HFFc6 (cell line): ENCODE data around the gene ARHGAP23. TPM values are rescaled to one million over a fixed set of nuclear protein-coding genes. Genes with fewer than 3 reads are reported as not detected.

Experiments
- DNase-seq: peaks from one replicate; pipeline ENCODE4 v3.0.0-alpha.2; 2018
- H3K27ac Mint-ChIP-seq: 2 replicates; pipeline ENCODE4 v1.8.0; 2020; ENCODE audit warnings: mild to moderate bottlenecking, mixed read lengths
- H3K27me3 Mint-ChIP-seq: 2 replicates; pipeline ENCODE4 v1.8.0; 2021; ENCODE audit warnings: mild to moderate bottlenecking, moderate library complexity, mixed read lengths; ENCODE audit not compliant: insufficient read depth
- H3K36me3 Mint-ChIP-seq: 2 replicates; pipeline ENCODE4 v1.8.0; 2021; ENCODE audit warnings: low read depth, mixed read lengths
- H3K4me1 Mint-ChIP-seq: 2 replicates; pipeline ENCODE4 v1.8.0; 2020; ENCODE audit warnings: low read depth, mixed read lengths
- H3K4me3 Mint-ChIP-seq: 2 replicates; pipeline ENCODE4 v1.8.0; 2020; ENCODE audit warnings: mild to moderate bottlenecking, moderate library complexity, mixed read lengths
- H3K9me3 Mint-ChIP-seq: 2 replicates; pipeline ENCODE4 v1.8.0; 2020; ENCODE audit warnings: mild to moderate bottlenecking, mixed read lengths
- total RNA-seq, 6 experiments: library from RNA; stranded (reverse); fragmentation: NEBNext Ultra II Directional; extraction: Animal tissue kit (Norgen Biotek cat#: 25700); gene quantifications; 2 replicates in 1 of 6; 3 replicates in 5 of 6; pipeline ENCODE4 v1.2.3, GENCODE V29; 2021
- TF ChIP-seq, protein P1 (sequence below): fragments of 200-600 bp; sonication (generic); IDR thresholded peaks from 2 replicates; pipeline ENCODE4 v1.5.0; 2021; ENCODE audit warnings: antibody characterized with exemption, mild to moderate bottlenecking

Gene ARHGAP23
- total RNA-seq, 6 experiments from 2014 or later = 206 to 231 (median 224) TPM

DNA sequence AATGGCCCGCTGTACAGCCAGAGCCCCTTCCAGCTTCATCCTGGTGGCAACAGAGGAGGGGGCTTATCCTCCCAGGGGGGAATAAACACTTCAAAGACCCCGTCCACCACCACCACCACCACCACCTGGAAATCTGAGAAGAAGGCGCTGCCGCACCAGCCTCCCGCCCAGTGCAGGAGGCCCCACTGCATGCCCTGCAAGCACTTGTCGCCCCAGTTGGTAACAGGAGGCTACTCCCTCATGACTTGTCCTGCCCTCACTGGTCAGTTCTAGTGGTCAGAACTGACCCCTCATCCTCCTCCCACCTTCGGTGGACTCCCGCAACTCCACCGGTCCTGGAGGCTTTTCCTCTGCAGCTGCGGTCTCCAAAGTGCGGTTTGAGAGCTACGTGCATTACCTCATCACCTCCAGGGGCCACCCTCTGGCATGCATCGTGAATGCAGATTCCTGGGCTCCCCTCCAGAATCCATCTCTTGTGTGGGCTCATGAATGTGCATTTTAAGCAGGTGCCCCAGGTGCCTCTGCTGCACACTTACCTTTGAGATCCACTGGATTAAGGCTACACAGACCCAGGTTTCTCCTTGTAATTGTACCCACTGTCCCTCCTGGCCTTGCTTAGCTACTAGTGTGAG, 105.7 kb downstream of the ARHGAP23 start:
- Mint-ChIP-seq H3K27ac (no peak overlapping the region), H3K4me1 (no peaks in the 10 kb centered on the region), H3K27me3 (peaks cover 44% of the 10 kb centered on the region), H3K36me3 (no peaks in the 10 kb centered on the region), H3K9me3 (no peaks in the 10 kb centered on the region), H3K4me3 (no peak overlapping the region)
- no peak for DNase-seq
- TF ChIP-seq, protein P1, sequence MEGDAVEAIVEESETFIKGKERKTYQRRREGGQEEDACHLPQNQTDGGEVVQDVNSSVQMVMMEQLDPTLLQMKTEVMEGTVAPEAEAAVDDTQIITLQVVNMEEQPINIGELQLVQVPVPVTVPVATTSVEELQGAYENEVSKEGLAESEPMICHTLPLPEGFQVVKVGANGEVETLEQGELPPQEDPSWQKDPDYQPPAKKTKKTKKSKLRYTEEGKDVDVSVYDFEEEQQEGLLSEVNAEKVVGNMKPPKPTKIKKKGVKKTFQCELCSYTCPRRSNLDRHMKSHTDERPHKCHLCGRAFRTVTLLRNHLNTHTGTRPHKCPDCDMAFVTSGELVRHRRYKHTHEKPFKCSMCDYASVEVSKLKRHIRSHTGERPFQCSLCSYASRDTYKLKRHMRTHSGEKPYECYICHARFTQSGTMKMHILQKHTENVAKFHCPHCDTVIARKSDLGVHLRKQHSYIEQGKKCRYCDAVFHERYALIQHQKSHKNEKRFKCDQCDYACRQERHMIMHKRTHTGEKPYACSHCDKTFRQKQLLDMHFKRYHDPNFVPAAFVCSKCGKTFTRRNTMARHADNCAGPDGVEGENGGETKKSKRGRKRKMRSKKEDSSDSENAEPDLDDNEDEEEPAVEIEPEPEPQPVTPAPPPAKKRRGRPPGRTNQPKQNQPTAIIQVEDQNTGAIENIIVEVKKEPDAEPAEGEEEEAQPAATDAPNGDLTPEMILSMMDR = no peak

DNA sequence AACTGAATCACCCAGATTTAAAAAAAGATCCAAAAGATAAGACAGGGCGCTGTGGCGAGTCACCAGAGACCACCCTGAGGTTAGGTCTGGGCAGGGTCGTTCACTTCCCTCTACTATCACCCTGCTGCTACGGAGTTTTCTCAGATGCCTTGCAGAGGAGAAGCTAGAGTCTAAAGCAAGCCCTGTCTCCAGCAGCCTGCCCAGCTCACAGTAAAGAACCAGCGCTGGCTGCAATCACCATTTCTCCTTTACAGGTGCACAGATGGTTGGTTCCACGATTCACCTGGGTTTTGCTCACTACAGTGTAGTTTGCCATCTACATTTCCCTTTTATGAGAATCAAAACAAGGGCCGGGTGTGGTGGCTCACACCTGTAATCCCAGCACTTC, 106.2 kb downstream of the ARHGAP23 start:
- no peaks in the 10 kb centered on the region for H3K36me3 Mint-ChIP-seq
- TF ChIP-seq, protein P1 = no peak
- peaks cover 44% of the 10 kb centered on the region for H3K27me3 Mint-ChIP-seq

DNA sequence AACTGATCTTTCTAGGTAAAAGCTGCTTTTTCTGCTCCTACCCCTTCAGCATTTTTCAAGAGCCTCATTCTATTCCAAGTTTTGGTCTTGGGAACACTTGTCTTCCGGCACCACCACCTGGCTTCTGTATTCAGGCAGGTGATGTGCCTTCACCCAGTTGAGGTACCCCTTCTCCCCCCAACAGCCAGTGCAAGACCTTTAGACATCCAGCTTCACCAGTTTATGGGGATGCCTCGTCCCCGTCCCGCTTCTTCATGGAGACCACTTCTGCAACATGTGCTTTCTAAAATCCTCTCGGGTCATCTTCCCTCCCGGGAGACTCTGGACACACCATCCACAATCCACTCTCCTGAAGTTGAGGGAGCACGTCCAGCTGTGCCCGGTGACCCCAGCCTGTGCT, 107.6 kb downstream of the ARHGAP23 start:
- DNase-seq = no peak
- Mint-ChIP-seq H3K27ac (no peak overlapping the region), H3K36me3 (no peaks in the 10 kb centered on the region)

More for the DNA sequence above, 106.2 kb downstream of the ARHGAP23 start:
- DNase-seq = no peak
- Mint-ChIP-seq H3K4me3 (no peak overlapping the region), H3K4me1 (no peaks in the 10 kb centered on the region), H3K9me3 (no peaks in the 10 kb centered on the region), H3K27ac (no peak overlapping the region)

DNA sequence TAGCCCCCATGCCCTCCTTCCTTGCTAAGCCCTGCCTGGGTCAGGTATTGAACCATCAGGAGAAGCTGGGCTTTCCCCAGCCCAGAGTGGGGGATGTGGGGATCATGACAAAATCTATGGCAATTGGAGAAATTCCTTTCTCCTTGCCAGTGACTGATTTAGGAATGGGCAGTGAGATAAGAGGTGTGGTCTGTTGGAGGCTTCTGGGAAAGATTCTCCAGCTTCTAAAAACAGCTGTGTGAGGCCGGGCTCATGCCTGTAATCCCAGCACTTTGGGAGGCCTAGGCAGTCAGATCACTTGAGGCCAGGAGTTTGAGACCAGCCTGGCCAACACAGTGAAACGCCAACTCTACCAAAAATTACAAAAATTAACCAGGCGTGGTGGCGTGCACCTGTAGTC, 108.4 kb downstream of the ARHGAP23 start:
- Mint-ChIP-seq H3K27ac (no peak overlapping the region), H3K36me3 (no peaks in the 10 kb centered on the region), H3K9me3 (no peaks in the 10 kb centered on the region), H3K4me1 (no peaks in the 10 kb centered on the region), H3K27me3 (peaks cover 41% of the 10 kb centered on the region), H3K4me3 (no peak overlapping the region)
- TF ChIP-seq, protein P1 = no peak
- no peak for DNase-seq

More for the DNA sequence above, 107.6 kb downstream of the ARHGAP23 start:
- Mint-ChIP-seq H3K9me3 (no peaks in the 10 kb centered on the region), H3K27me3 (peaks cover 36% of the 10 kb centered on the region), H3K4me1 (no peaks in the 10 kb centered on the region), H3K4me3 (no peak overlapping the region)
- TF ChIP-seq, protein P1 = no peak

DNA sequence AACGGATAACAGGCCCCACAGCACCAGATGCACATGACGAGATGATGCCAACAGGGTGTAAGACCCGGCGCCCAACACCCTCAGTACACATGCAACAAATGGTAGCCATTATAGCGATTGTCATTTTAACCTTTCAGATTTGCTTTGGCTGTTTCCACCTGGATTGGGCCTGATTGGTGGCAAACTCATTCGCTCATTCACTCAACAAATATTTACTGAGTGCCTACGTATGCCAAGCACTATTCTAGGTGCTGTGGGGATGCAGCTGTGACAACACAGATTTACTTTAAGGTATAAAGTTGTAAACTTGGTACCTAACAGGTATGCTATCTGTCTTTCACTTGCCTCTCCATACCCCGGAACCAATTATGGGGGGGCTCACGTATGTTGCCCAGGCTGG, 110.6 kb downstream of the ARHGAP23 start:
- Mint-ChIP-seq H3K9me3 (no peaks in the 10 kb centered on the region), H3K27ac (no peak overlapping the region), H3K4me1 (no peaks in the 10 kb centered on the region), H3K27me3 (peaks cover 47% of the 10 kb centered on the region), H3K4me3 (no peak overlapping the region), H3K36me3 (no peaks in the 10 kb centered on the region)
- DNase-seq = no peak
- TF ChIP-seq, protein P1 = no peak
